ENCODE results near the gene GALNT7. TPM values are rescaled to one million over a fixed set of nuclear protein-coding genes. Genes with fewer than 3 reads are reported as not detected.
"Not testable (repeated sequence)": the region's sequence is repeated elsewhere in the genome, so short reads cannot be mapped to it uniquely, and the experiment has no call there.

Gene GALNT7
- total RNA-seq, 2 experiments from 2014 or later, result 15.9 to 16.2 TPM

GRCh38 chr4:173214661-173215060 lies 46.0 kb downstream of the GALNT7 start:
- peaks cover 15% of the 10 kb centered on the region for H3K4me1 Mint-ChIP-seq
- H3K9me3 Mint-ChIP-seq, result peaks cover 1% of the 10 kb centered on the region
- DNase-seq (no peak), ATAC-seq (ENCODE audit: low read depth) (no peak)
- H3K27me3 Mint-ChIP-seq, result no peaks in the 10 kb centered on the region
- POLR2A ChIA-PET, result interaction anchor here (0.7 kb wide), 1 partner anchor 11 kb away, joined by 3 read pairs; no protein-coding TSS in a partner anchor
- H3K36me3 Mint-ChIP-seq, result peaks cover 2% of the 10 kb centered on the region
- H3K27ac Mint-ChIP-seq, result no peak overlapping the region
- no peak overlapping the region for H3K4me3 Mint-ChIP-seq

- Mint-ChIP-seq H3K27ac (no peak overlapping the region), H3K27me3 (no peaks in the 10 kb centered on the region), H3K36me3 (no peaks in the 10 kb centered on the region), H3K4me1 (peaks cover 10% of the 10 kb centered on the region), H3K9me3 (peaks cover 1% of the 10 kb centered on the region), H3K4me3 (no peak overlapping the region)
- POLR2A ChIA-PET, result no interaction called here
- no peak for ATAC-seq (ENCODE audit: low read depth)
- DNase-seq, result no peak
Measured at GRCh38 chr4:173217075-173217474, 48.5 kb downstream of the GALNT7 start.

- Mint-ChIP-seq H3K4me3 (no peak overlapping the region), H3K36me3 (no peaks in the 10 kb centered on the region), H3K4me1 (peaks cover 10% of the 10 kb centered on the region), H3K27ac (no peak overlapping the region), H3K27me3 (no peaks in the 10 kb centered on the region), H3K9me3 (peaks cover 1% of the 10 kb centered on the region)
- no peak for ATAC-seq (ENCODE audit: low read depth)
- POLR2A ChIA-PET, result no interaction called here
- DNase-seq, result no peak
Measured at GRCh38 chr4:173217727-173218126, 49.1 kb downstream of the GALNT7 start.

- H3K4me3 Mint-ChIP-seq, result no peak overlapping the region
- no peak for ATAC-seq (ENCODE audit: low read depth)
- POLR2A ChIA-PET, result no interaction called here
- no peak for DNase-seq
- peaks cover 10% of the 10 kb centered on the region for H3K4me1 Mint-ChIP-seq
- H3K36me3 Mint-ChIP-seq, result no peaks in the 10 kb centered on the region
- H3K9me3 Mint-ChIP-seq, result peaks cover 1% of the 10 kb centered on the region
- H3K27me3 Mint-ChIP-seq, result no peaks in the 10 kb centered on the region
- no peak overlapping the region for H3K27ac Mint-ChIP-seq
Measured at GRCh38 chr4:173218411-173219125, 50.0 kb downstream of the GALNT7 start.

GRCh38 chr4:173219126-173219437 lies 50.5 kb downstream of the GALNT7 start:
- H3K27ac Mint-ChIP-seq; H3K9me3 Mint-ChIP-seq; ATAC-seq (ENCODE audit: low read depth); H3K36me3 Mint-ChIP-seq; H3K4me3 Mint-ChIP-seq; POLR2A ChIA-PET; H3K27me3 Mint-ChIP-seq; DNase-seq: not testable (repeated sequence)
- peaks cover 10% of the 10 kb centered on the region for H3K4me1 Mint-ChIP-seq

- no peak for DNase-seq
- no peaks in the 10 kb centered on the region for H3K36me3 Mint-ChIP-seq
- peaks cover 1% of the 10 kb centered on the region for H3K9me3 Mint-ChIP-seq
- no peak for ATAC-seq (ENCODE audit: low read depth)
- POLR2A ChIA-PET, result no interaction called here
- no peak overlapping the region for H3K27ac Mint-ChIP-seq
- H3K4me3 Mint-ChIP-seq, result no peak overlapping the region
- peaks cover 5% of the 10 kb centered on the region for H3K4me1 Mint-ChIP-seq
- H3K27me3 Mint-ChIP-seq, result no peaks in the 10 kb centered on the region
Measured at GRCh38 chr4:173223743-173224142, 55.1 kb downstream of the GALNT7 start.

- H3K36me3 Mint-ChIP-seq, result no peaks in the 10 kb centered on the region
- DNase-seq (no peak), ATAC-seq (ENCODE audit: low read depth) (no peak)
- POLR2A ChIA-PET, result no interaction called here
- no peaks in the 10 kb centered on the region for H3K27me3 Mint-ChIP-seq
- no peaks in the 10 kb centered on the region for H3K4me1 Mint-ChIP-seq
- H3K4me3 Mint-ChIP-seq, result no peak overlapping the region
- no peaks in the 10 kb centered on the region for H3K9me3 Mint-ChIP-seq
- H3K27ac Mint-ChIP-seq, result no peak overlapping the region
Measured at GRCh38 chr4:173226401-173226888, 57.8 kb downstream of the GALNT7 start.

- DNase-seq, result no peak
- Mint-ChIP-seq H3K9me3 (no peaks in the 10 kb centered on the region), H3K27ac (no peak overlapping the region), H3K36me3 (no peaks in the 10 kb centered on the region), H3K4me3 (no peak overlapping the region), H3K4me1 (no peaks in the 10 kb centered on the region), H3K27me3 (no peaks in the 10 kb centered on the region)
- ATAC-seq (ENCODE audit: low read depth), result no peak
- POLR2A ChIA-PET, result no interaction called here
Measured at GRCh38 chr4:173227756-173228155, 59.1 kb downstream of the GALNT7 start.

GRCh38 chr4:173230062-173230461 lies 61.5 kb downstream of the GALNT7 start:
- no peak overlapping the region for H3K4me3 Mint-ChIP-seq
- H3K9me3 Mint-ChIP-seq, result no peaks in the 10 kb centered on the region
- ATAC-seq (ENCODE audit: low read depth) (no peak), DNase-seq (no peak)
- no peak overlapping the region for H3K27ac Mint-ChIP-seq
- POLR2A ChIA-PET, result no interaction called here
- no peaks in the 10 kb centered on the region for H3K4me1 Mint-ChIP-seq
- no peaks in the 10 kb centered on the region for H3K36me3 Mint-ChIP-seq
- no peaks in the 10 kb centered on the region for H3K27me3 Mint-ChIP-seq

- H3K27ac Mint-ChIP-seq, result no peak overlapping the region
- H3K4me1 Mint-ChIP-seq, result no peaks in the 10 kb centered on the region
- H3K4me3 Mint-ChIP-seq, result no peak overlapping the region
- H3K36me3 Mint-ChIP-seq, result no peaks in the 10 kb centered on the region
- no peaks in the 10 kb centered on the region for H3K9me3 Mint-ChIP-seq
- POLR2A ChIA-PET, result no interaction called here
- no peaks in the 10 kb centered on the region for H3K27me3 Mint-ChIP-seq
- ATAC-seq (ENCODE audit: low read depth) (no peak), DNase-seq (no peak)
Measured at GRCh38 chr4:173231916-173232315, 63.3 kb downstream of the GALNT7 start.

GRCh38 chr4:173233857-173234256 lies 65.2 kb downstream of the GALNT7 start:
- DNase-seq, result no peak
- ATAC-seq (ENCODE audit: low read depth), result no peak
- POLR2A ChIA-PET, result no interaction called here
- no peak overlapping the region for H3K27ac Mint-ChIP-seq
- no peak overlapping the region for H3K4me3 Mint-ChIP-seq
- no peaks in the 10 kb centered on the region for H3K36me3 Mint-ChIP-seq
- no peaks in the 10 kb centered on the region for H3K4me1 Mint-ChIP-seq
- no peaks in the 10 kb centered on the region for H3K27me3 Mint-ChIP-seq
- no peaks in the 10 kb centered on the region for H3K9me3 Mint-ChIP-seq

- ATAC-seq (ENCODE audit: low read depth), result no peak
- Mint-ChIP-seq H3K27me3 (no peaks in the 10 kb centered on the region), H3K36me3 (no peaks in the 10 kb centered on the region), H3K4me3 (no peak overlapping the region), H3K27ac (no peak overlapping the region), H3K4me1 (no peaks in the 10 kb centered on the region), H3K9me3 (no peaks in the 10 kb centered on the region)
- DNase-seq, result no peak
- POLR2A ChIA-PET, result no interaction called here
Measured at GRCh38 chr4:173235050-173235449, 66.4 kb downstream of the GALNT7 start.

- DNase-seq (no peak), ATAC-seq (ENCODE audit: low read depth) (no peak)
- Mint-ChIP-seq H3K4me1 (no peaks in the 10 kb centered on the region), H3K27ac (no peak overlapping the region), H3K36me3 (no peaks in the 10 kb centered on the region), H3K9me3 (no peaks in the 10 kb centered on the region), H3K4me3 (no peak overlapping the region), H3K27me3 (no peaks in the 10 kb centered on the region)
- POLR2A ChIA-PET, result no interaction called here
Measured at GRCh38 chr4:173236301-173236700, 67.7 kb downstream of the GALNT7 start.

GRCh38 chr4:173237152-173237551 lies 68.5 kb downstream of the GALNT7 start:
- no peak overlapping the region for H3K4me3 Mint-ChIP-seq
- no peak overlapping the region for H3K27ac Mint-ChIP-seq

GRCh38 chr4:173237762-173238161 lies 69.2 kb downstream of the GALNT7 start:
- Mint-ChIP-seq H3K4me1 (peaks cover 5% of the 10 kb centered on the region), H3K27ac (no peak overlapping the region), H3K4me3 (no peak overlapping the region), H3K9me3 (no peaks in the 10 kb centered on the region), H3K36me3 (no peaks in the 10 kb centered on the region), H3K27me3 (no peaks in the 10 kb centered on the region)
- no peak for ATAC-seq (ENCODE audit: low read depth)
- DNase-seq, result no peak
- POLR2A ChIA-PET, result no interaction called here

More at GRCh38 chr4:173237152-173237551, 68.5 kb downstream of the GALNT7 start:
- Mint-ChIP-seq H3K9me3 (no peaks in the 10 kb centered on the region), H3K4me1 (no peaks in the 10 kb centered on the region), H3K27me3 (no peaks in the 10 kb centered on the region), H3K36me3 (no peaks in the 10 kb centered on the region)
- POLR2A ChIA-PET, result no interaction called here
- no peak for DNase-seq
- ATAC-seq (ENCODE audit: low read depth), result no peak
